Measurements from ENCODE around the gene CACNA1I. TPM values are rescaled to one million over a fixed set of nuclear protein-coding genes. Genes with fewer than 3 reads are reported as not detected.

CACNA1I gene
- total RNA-seq, 1 donor from 2014 or later, result 0.11 TPM

- Mint-ChIP-seq H3K4me1 (peaks cover 14% of the 10 kb centered on the region), H3K4me3 (no peak overlapping the region), H3K9me3 (no peaks in the 10 kb centered on the region), H3K27ac (no peak overlapping the region), H3K27me3 (ENCODE audit: insufficient read depth, low read depth) (peaks cover 2% of the 10 kb centered on the region), H3K36me3 (no peaks in the 10 kb centered on the region)
- no peaks in the 10 kb centered on the region for H3K27me3 ChIP-seq
- H3F3A ChIP-seq (ENCODE audit: low read depth), result no peaks in the 10 kb centered on the region
- no peaks in the 10 kb centered on the region for H4K20me1 ChIP-seq (ENCODE audit: low read depth)
- H3K9ac ChIP-seq, result no peak overlapping the region
- H3K79me2 ChIP-seq (ENCODE audit: low read depth), result no peaks in the 10 kb centered on the region
- no peak overlapping the region for H3K4me2 ChIP-seq
- H3K9me3 ChIP-seq (ENCODE audit: low read depth), result no peaks in the 10 kb centered on the region
- no peak overlapping the region for H2AFZ ChIP-seq (replicated peaks)
- peaks cover 9% of the 10 kb centered on the region for H3K4me1 ChIP-seq
- H3K27ac ChIP-seq, result no peak overlapping the region
- DNase-seq (ENCODE audit: low spot score), result no peak
- H3K4me3 ChIP-seq, result no peak overlapping the region
- no peaks in the 10 kb centered on the region for H3K36me3 ChIP-seq
- TF ChIP-seq CTCF (IDR thresholded peaks at IDR 0.05) (no peak), EZH2 (IDR thresholded peaks at IDR 0.05) (no peak), EZH2phosphoT487 (IDR thresholded peaks at IDR 0.05) (no peak)
These were observed 164.3 kb downstream of the CACNA1I start for GRCh38 chr22:39734866-39735265.

- H3K27me3 ChIP-seq, result no peaks in the 10 kb centered on the region
These were observed 165.2 kb downstream of the CACNA1I start for GRCh38 chr22:39735776-39736175.

GRCh38 chr22:39738746-39739145 lies 168.2 kb downstream of the CACNA1I start:
- H3K27ac ChIP-seq, result no peak overlapping the region
- Mint-ChIP-seq H3K4me1 (peaks cover 14% of the 10 kb centered on the region), H3K36me3 (no peaks in the 10 kb centered on the region), H3K27ac (no peak overlapping the region), H3K27me3 (ENCODE audit: insufficient read depth, low read depth) (peaks cover 3% of the 10 kb centered on the region), H3K9me3 (no peaks in the 10 kb centered on the region), H3K4me3 (no peak overlapping the region)
- H3K9ac ChIP-seq, result no peak overlapping the region
- no peaks in the 10 kb centered on the region for H3K4me1 ChIP-seq
- DNase-seq (ENCODE audit: low spot score), result no peak
- no peaks in the 10 kb centered on the region for H3K79me2 ChIP-seq (ENCODE audit: low read depth)
- no peak overlapping the region for H3K4me2 ChIP-seq
- peaks cover 7% of the 10 kb centered on the region for H3K27me3 ChIP-seq
- no peak overlapping the region for H2AFZ ChIP-seq (replicated peaks)
- no peaks in the 10 kb centered on the region for H3K36me3 ChIP-seq
- TF ChIP-seq EZH2 (IDR thresholded peaks at IDR 0.05) (no peak), EZH2phosphoT487 (IDR thresholded peaks at IDR 0.05) (no peak), CTCF (IDR thresholded peaks at IDR 0.05) (no peak)
- no peaks in the 10 kb centered on the region for H4K20me1 ChIP-seq (ENCODE audit: low read depth)
- H3K9me3 ChIP-seq (ENCODE audit: low read depth), result no peaks in the 10 kb centered on the region
- H3F3A ChIP-seq (ENCODE audit: low read depth), result no peaks in the 10 kb centered on the region
- H3K4me3 ChIP-seq, result no peak overlapping the region

More at GRCh38 chr22:39735776-39736175, 165.2 kb downstream of the CACNA1I start:
- Mint-ChIP-seq H3K9me3 (no peaks in the 10 kb centered on the region), H3K4me3 (no peak overlapping the region), H3K27me3 (ENCODE audit: insufficient read depth, low read depth) (peaks cover 2% of the 10 kb centered on the region), H3K4me1 (peaks cover 14% of the 10 kb centered on the region), H3K36me3 (no peaks in the 10 kb centered on the region), H3K27ac (no peak overlapping the region)
- Histone ChIP-seq H4K20me1 (ENCODE audit: low read depth) (no peaks in the 10 kb centered on the region), H3K4me3 (no peak overlapping the region), H3F3A (ENCODE audit: low read depth) (no peaks in the 10 kb centered on the region), H3K9me3 (ENCODE audit: low read depth) (no peaks in the 10 kb centered on the region), H3K36me3 (no peaks in the 10 kb centered on the region), H3K4me2 (no peak overlapping the region), H2AFZ (replicated peaks) (no peak overlapping the region), H3K27ac (no peak overlapping the region), H3K4me1 (peaks cover 9% of the 10 kb centered on the region), H3K79me2 (ENCODE audit: low read depth) (no peaks in the 10 kb centered on the region), H3K9ac (no peak overlapping the region)
- TF ChIP-seq EZH2 (IDR thresholded peaks at IDR 0.05) (no peak), CTCF (IDR thresholded peaks at IDR 0.05) (no peak), EZH2phosphoT487 (IDR thresholded peaks at IDR 0.05) (no peak)
- DNase-seq (ENCODE audit: low spot score), result no peak

Other genes with a start within 250 kb of the CACNA1I start
- gene SYNGR1, start 220.8 kb upstream of the CACNA1I start, total RNA-seq (ENCODE audit: low replicate concordance), result 11.0 and 26.9 TPM in 2 replicates
- 15.8 and 28.7 TPM in 2 replicates for gene TAB1, start 171.0 kb upstream of the CACNA1I start, total RNA-seq (ENCODE audit: low replicate concordance)
- 7.5 and 18.5 TPM in 2 replicates for gene MGAT3, start 113.7 kb upstream of the CACNA1I start, total RNA-seq (ENCODE audit: low replicate concordance)
- gene MIEF1, start 68.5 kb upstream of the CACNA1I start, total RNA-seq (ENCODE audit: low replicate concordance), result 22.0 and 32.7 TPM in 2 replicates
- 189 and 230 TPM in 2 replicates for gene ATF4, start 50.2 kb upstream of the CACNA1I start, total RNA-seq (ENCODE audit: low replicate concordance)
- 27.7 and 68.3 TPM in 2 replicates for gene RPS19BP1, start 38.0 kb upstream of the CACNA1I start, total RNA-seq (ENCODE audit: low replicate concordance)